ENCODE measurements around the gene G3BP1. TPM values are rescaled to one million over a fixed set of nuclear protein-coding genes. Genes with fewer than 3 reads are reported as not detected.
A peak's percentile ranks its signal among the peaks of the same experiment; 100 is the strongest.

The G3BP1 gene
- total and polyA plus RNA-seq, 4 experiments from 2014 or later = 178 to 193 (median 189) TPM

- Histone ChIP-seq H3K4me1 (ENCODE audit: insufficient read depth, low read length) (peaks cover 25% of the 10 kb centered on the region), H3K27me3 (ENCODE audit: insufficient read depth, low read length) (no peaks in the 10 kb centered on the region), H3K9me3 (ENCODE audit: control insufficient read depth in 1 of 2, low read length in 2 of 2) (no peaks in the 10 kb centered on the region), H3K27ac (ENCODE audit: low read depth, low read length) (no peak overlapping the region), H3K36me3 (ENCODE audit: insufficient read depth, low read length) (no peaks in the 10 kb centered on the region), H3K4me3 (ENCODE audit: low read length in 2 of 2) (no peak overlapping the region)
- Mint-ChIP-seq H3K36me3 (peaks cover 34 to 65% of the 10 kb centered on the region in 2 donors), H3K4me1 (peaks cover 19 to 29% (median 27%) of the 10 kb centered on the region in 4 donors), H3K9me3 (no peaks in the 10 kb centered on the region), H3K27ac (peak overlapping the region in 4 of 7 donors; percentile 5 to 75 (median 41)), H3K27me3 (no peaks in the 10 kb centered on the region), H3K4me3 (peak overlapping the region in 1 of 8 donors; percentile 40)
- ChIA-PET CTCF (ENCODE audit: partially characterized antibody) (interaction anchor here (0.7 to 3.2 kb wide), 18 partner anchors 9 to 293 kb away, joined by 3 to 22 read pairs (median 4); partner anchors contain the start of genes ATOX1, G3BP1 and SLC36A1), POLR2A (ENCODE audit: partially characterized antibody) (interaction anchor here (1.0 kb wide), 1 partner anchor 30 kb away, joined by 3 read pairs; no protein-coding TSS in a partner anchor)
- intact Hi-C loops (cut with micrococcal nuclease) = loop anchor here (1.0 to 2.0 kb wide), 2 partner anchors 82 to 294 kb away; partner anchors contain the start of gene SLC36A1
- DNase-seq = no peak
These were observed 30.8 kb upstream of the G3BP1 start for GRCh38 chr5:151740958-151741373.

- Mint-ChIP-seq H3K27me3 (no peaks in the 10 kb centered on the region), H3K27ac (peak overlapping the region in 1 of 7 donors; percentile 39), H3K4me1 (peaks cover 26 to 38% (median 35%) of the 10 kb centered on the region in 4 donors), H3K9me3 (no peaks in the 10 kb centered on the region), H3K4me3 (no peak overlapping the region), H3K36me3 (peaks cover 30 to 62% of the 10 kb centered on the region in 2 donors)
- Histone ChIP-seq H3K4me3 (ENCODE audit: low read length in 2 of 2) (no peak overlapping the region), H3K27me3 (ENCODE audit: insufficient read depth, low read length) (no peaks in the 10 kb centered on the region), H3K9me3 (ENCODE audit: control insufficient read depth in 1 of 2, low read length in 2 of 2) (no peaks in the 10 kb centered on the region), H3K4me1 (ENCODE audit: insufficient read depth, low read length) (peaks cover 34% of the 10 kb centered on the region), H3K27ac (ENCODE audit: low read depth, low read length) (no peak overlapping the region), H3K36me3 (ENCODE audit: insufficient read depth, low read length) (no peaks in the 10 kb centered on the region)
- ChIA-PET CTCF (ENCODE audit: partially characterized antibody) (interaction anchor here (0.8 to 3.2 kb wide), 13 partner anchors 8 to 607 kb away, joined by 3 to 22 read pairs (median 9); partner anchors contain the start of genes G3BP1 and SLC36A1), POLR2A (ENCODE audit: partially characterized antibody) (interaction anchor here (1.0 kb wide), 1 partner anchor 29 kb away, joined by 3 read pairs; no protein-coding TSS in a partner anchor)
- DNase-seq = no peak
- intact Hi-C loops (cut with micrococcal nuclease) = loop anchor here (2.0 kb wide), 1 partner anchor 295 kb away; the partner anchor contains the start of gene SLC36A1
These were observed 29.9 kb upstream of the G3BP1 start for GRCh38 chr5:151741678-151742423.

GRCh38 chr5:151742870-151743294, 28.9 kb upstream of the G3BP1 start:
- Histone ChIP-seq H3K9me3 (ENCODE audit: control insufficient read depth in 1 of 2, low read length in 2 of 2) (no peaks in the 10 kb centered on the region), H3K4me1 (ENCODE audit: insufficient read depth, low read length) (peaks cover 35% of the 10 kb centered on the region), H3K27ac (ENCODE audit: low read depth, low read length) (no peak overlapping the region), H3K27me3 (ENCODE audit: insufficient read depth, low read length) (no peaks in the 10 kb centered on the region), H3K36me3 (ENCODE audit: insufficient read depth, low read length) (no peaks in the 10 kb centered on the region), H3K4me3 (ENCODE audit: low read length in 2 of 2) (no peak overlapping the region)
- DNase-seq = no peak
- intact Hi-C loops (cut with micrococcal nuclease) = no loop called here
- H3K9me3 Mint-ChIP-seq = no peaks in the 10 kb centered on the region
- no peaks in the 10 kb centered on the region for H3K27me3 Mint-ChIP-seq
- ChIA-PET CTCF (ENCODE audit: partially characterized antibody) (interaction anchor here (2.0 kb wide), 1 partner anchor 22 kb away, joined by 9 read pairs; no protein-coding TSS in a partner anchor), POLR2A (ENCODE audit: partially characterized antibody) (no interaction called here)
- peaks cover 27 to 46% (median 37%) of the 10 kb centered on the region in 4 donors for H3K4me1 Mint-ChIP-seq
- no peak overlapping the region for H3K4me3 Mint-ChIP-seq
- H3K36me3 Mint-ChIP-seq = peaks cover 25 to 59% of the 10 kb centered on the region in 2 donors
- H3K27ac Mint-ChIP-seq = peak overlapping the region in 3 of 7 donors; percentile 3 to 72 (median 50)

- no peak for DNase-seq
- H3K4me3 Mint-ChIP-seq = no peak overlapping the region
- H3K27me3 Mint-ChIP-seq = no peaks in the 10 kb centered on the region
- H3K4me1 Mint-ChIP-seq = peaks cover 27 to 49% (median 37%) of the 10 kb centered on the region in 4 donors
- CTCF ChIA-PET (ENCODE audit: partially characterized antibody) = no interaction called here
- peaks cover 22 to 56% of the 10 kb centered on the region in 2 donors for H3K36me3 Mint-ChIP-seq
- Histone ChIP-seq H3K36me3 (ENCODE audit: insufficient read depth, low read length) (no peaks in the 10 kb centered on the region), H3K27ac (ENCODE audit: low read depth, low read length) (no peak overlapping the region), H3K4me1 (ENCODE audit: insufficient read depth, low read length) (peaks cover 35% of the 10 kb centered on the region), H3K27me3 (ENCODE audit: insufficient read depth, low read length) (no peaks in the 10 kb centered on the region), H3K4me3 (ENCODE audit: low read length in 2 of 2) (no peak overlapping the region), H3K9me3 (ENCODE audit: control insufficient read depth in 1 of 2, low read length in 2 of 2) (no peaks in the 10 kb centered on the region)
- POLR2A ChIA-PET (ENCODE audit: partially characterized antibody) = no interaction called here
- intact Hi-C loops (cut with micrococcal nuclease) = no loop called here
- H3K9me3 Mint-ChIP-seq = no peaks in the 10 kb centered on the region
- peak overlapping the region in 2 of 7 donors; percentile 3 to 54 for H3K27ac Mint-ChIP-seq
These were observed 28.2 kb upstream of the G3BP1 start for GRCh38 chr5:151743530-151743929.

GRCh38 chr5:151745071-151745705, 26.6 kb upstream of the G3BP1 start:
- Histone ChIP-seq H3K27me3 (ENCODE audit: insufficient read depth, low read length) (no peaks in the 10 kb centered on the region), H3K4me3 (ENCODE audit: low read length in 2 of 2) (no peak overlapping the region), H3K4me1 (ENCODE audit: insufficient read depth, low read length) (peaks cover 48% of the 10 kb centered on the region), H3K27ac (ENCODE audit: low read depth, low read length) (peak overlapping the region; percentile 43), H3K36me3 (ENCODE audit: insufficient read depth, low read length) (no peaks in the 10 kb centered on the region), H3K9me3 (ENCODE audit: control insufficient read depth in 1 of 2, low read length in 2 of 2) (no peaks in the 10 kb centered on the region)
- ChIA-PET POLR2A (ENCODE audit: partially characterized antibody) (interaction anchor here (0.5 to 1.2 kb wide), 3 partner anchors 10 to 26 kb away, joined by 3 to 4 read pairs (median 3); partner anchors contain the start of gene G3BP1), CTCF (ENCODE audit: partially characterized antibody) (interaction anchor here (1.2 to 1.6 kb wide), 4 partner anchors 9 to 87 kb away, joined by 3 to 4 read pairs (median 3); no protein-coding TSS in a partner anchor)
- peak; percentile 6 to 70 (median 20) for DNase-seq
- Mint-ChIP-seq H3K36me3 (peaks cover 22 to 51% of the 10 kb centered on the region in 2 donors), H3K4me1 (peaks cover 29 to 59% (median 42%) of the 10 kb centered on the region in 4 donors), H3K9me3 (no peaks in the 10 kb centered on the region), H3K4me3 (peak overlapping the region in 6 of 8 donors; percentile 16 to 74 (median 48)), H3K27me3 (no peaks in the 10 kb centered on the region), H3K27ac (peak overlapping the region; percentile 73 to 94 (median 89))
- intact Hi-C loops (cut with micrococcal nuclease) = loop anchor here (2.0 kb wide), 1 partner anchor 26 kb away; the partner anchor contains the start of gene G3BP1

GRCh38 chr5:151750121-151750520, 21.6 kb upstream of the G3BP1 start:
- Mint-ChIP-seq H3K27me3 (no peaks in the 10 kb centered on the region), H3K36me3 (peaks cover 12 to 32% of the 10 kb centered on the region in 2 donors), H3K4me1 (peaks cover 29 to 67% (median 43%) of the 10 kb centered on the region in 4 donors), H3K4me3 (peak overlapping the region in 4 of 8 donors; percentile 39 to 75 (median 54)), H3K27ac (peak overlapping the region; percentile 87 to 94 (median 90)), H3K9me3 (no peaks in the 10 kb centered on the region)
- H3K27ac ChIP-seq (ENCODE audit: low read depth, low read length) = peak overlapping the region; percentile 46
- no peak overlapping the region for H3K4me3 ChIP-seq (ENCODE audit: low read length in 2 of 2)
- no peaks in the 10 kb centered on the region for H3K27me3 ChIP-seq (ENCODE audit: insufficient read depth, low read length)
- DNase-seq = no peak
- H3K4me1 ChIP-seq (ENCODE audit: insufficient read depth, low read length) = peaks cover 41% of the 10 kb centered on the region
- H3K9me3 ChIP-seq (ENCODE audit: control insufficient read depth in 1 of 2, low read length in 2 of 2) = no peaks in the 10 kb centered on the region
- ChIA-PET POLR2A (ENCODE audit: partially characterized antibody) (interaction anchor here (0.8 to 7.3 kb wide), 2 partner anchors 8 to 22 kb away, joined by 3 to 56 read pairs; partner anchors contain the start of genes ATOX1 and G3BP1), CTCF (ENCODE audit: partially characterized antibody) (interaction anchor here (1.5 to 2.3 kb wide), 2 partner anchors 10 to 91 kb away, joined by 5 to 14 read pairs; no protein-coding TSS in a partner anchor)
- intact Hi-C loops (cut with micrococcal nuclease) = loop anchor here (10.0 kb wide), 1 partner anchor 395 kb away; no protein-coding TSS in a partner anchor
- peaks cover 2% of the 10 kb centered on the region for H3K36me3 ChIP-seq (ENCODE audit: insufficient read depth, low read length)
